Measurements from ENCODE around the gene INPP5A. TPM values are rescaled to one million over a fixed set of nuclear protein-coding genes. Genes with fewer than 3 reads are reported as not detected.
"Not testable (repeated sequence)": the region's sequence is repeated elsewhere in the genome, so short reads cannot be mapped to it uniquely, and the experiment has no call there.

INPP5A gene
- total RNA-seq, 1 donor from 2014 or later = 36.3 TPM

- H3K4me3 Mint-ChIP-seq (ENCODE audit: unreplicated experiment) = no peak overlapping the region
- H3K36me3 Mint-ChIP-seq (ENCODE audit: unreplicated experiment) = no peaks in the 10 kb centered on the region
- H3K27ac Mint-ChIP-seq (ENCODE audit: unreplicated experiment) = no peak overlapping the region
- peaks cover 24% of the 10 kb centered on the region for H3K9me3 Mint-ChIP-seq (ENCODE audit: unreplicated experiment)
- no peak for TF ChIP-seq CTCF (IDR thresholded peaks at IDR 0.05; ENCODE audit: partially characterized antibody, unreplicated experiment)
- peaks cover 13% of the 10 kb centered on the region for H3K27me3 Mint-ChIP-seq (ENCODE audit: unreplicated experiment)
- DNase-seq = no peak
- H3K4me1 Mint-ChIP-seq (ENCODE audit: low read depth, unreplicated experiment) = peaks cover 16% of the 10 kb centered on the region
These were observed 232.8 kb downstream of the INPP5A start for GRCh38 chr10:132770061-132771021.

- not testable (repeated sequence) for DNase-seq; H3K4me1 Mint-ChIP-seq (ENCODE audit: low read depth, unreplicated experiment); H3K27me3 Mint-ChIP-seq (ENCODE audit: unreplicated experiment); H3K27ac Mint-ChIP-seq (ENCODE audit: unreplicated experiment); H3K36me3 Mint-ChIP-seq (ENCODE audit: unreplicated experiment); H3K4me3 Mint-ChIP-seq (ENCODE audit: unreplicated experiment)
- H3K9me3 Mint-ChIP-seq (ENCODE audit: unreplicated experiment) = peaks cover 14% of the 10 kb centered on the region
These were observed 235.2 kb downstream of the INPP5A start for GRCh38 chr10:132772816-132773215.

- Mint-ChIP-seq H3K27ac (ENCODE audit: unreplicated experiment) (no peak overlapping the region), H3K27me3 (ENCODE audit: unreplicated experiment) (peaks cover 1% of the 10 kb centered on the region), H3K4me3 (ENCODE audit: unreplicated experiment) (no peak overlapping the region), H3K36me3 (ENCODE audit: unreplicated experiment) (no peaks in the 10 kb centered on the region), H3K4me1 (ENCODE audit: low read depth, unreplicated experiment) (peaks cover 5% of the 10 kb centered on the region), H3K9me3 (ENCODE audit: unreplicated experiment) (peaks cover 14% of the 10 kb centered on the region)
- no peak for DNase-seq
- no peak for TF ChIP-seq CTCF (IDR thresholded peaks at IDR 0.05; ENCODE audit: partially characterized antibody, unreplicated experiment)
These were observed 236.8 kb downstream of the INPP5A start for GRCh38 chr10:132774181-132774901.

GRCh38 chr10:132774902-132775863 lies 237.6 kb downstream of the INPP5A start:
- no peak overlapping the region for H3K4me3 Mint-ChIP-seq (ENCODE audit: unreplicated experiment)
- no peak for TF ChIP-seq CTCF (IDR thresholded peaks at IDR 0.05; ENCODE audit: partially characterized antibody, unreplicated experiment)
- H3K36me3 Mint-ChIP-seq (ENCODE audit: unreplicated experiment) = no peaks in the 10 kb centered on the region
- no peak overlapping the region for H3K27ac Mint-ChIP-seq (ENCODE audit: unreplicated experiment)
- no peak for DNase-seq
- peaks cover 14% of the 10 kb centered on the region for H3K9me3 Mint-ChIP-seq (ENCODE audit: unreplicated experiment)
- peaks cover 5% of the 10 kb centered on the region for H3K4me1 Mint-ChIP-seq (ENCODE audit: low read depth, unreplicated experiment)
- H3K27me3 Mint-ChIP-seq (ENCODE audit: unreplicated experiment) = peaks cover 1% of the 10 kb centered on the region

GRCh38 chr10:132776186-132776585 lies 238.6 kb downstream of the INPP5A start:
- TF ChIP-seq CTCF (IDR thresholded peaks at IDR 0.05; ENCODE audit: partially characterized antibody, unreplicated experiment) = no peak
- Mint-ChIP-seq H3K9me3 (ENCODE audit: unreplicated experiment) (peaks cover 9% of the 10 kb centered on the region), H3K27ac (ENCODE audit: unreplicated experiment) (no peak overlapping the region), H3K4me1 (ENCODE audit: low read depth, unreplicated experiment) (peaks cover 5% of the 10 kb centered on the region), H3K36me3 (ENCODE audit: unreplicated experiment) (no peaks in the 10 kb centered on the region), H3K27me3 (ENCODE audit: unreplicated experiment) (peaks cover 1% of the 10 kb centered on the region), H3K4me3 (ENCODE audit: unreplicated experiment) (no peak overlapping the region)
- no peak for DNase-seq
